Left kidney (tissue), 8 donors: Measurements from ENCODE around the gene ADCY7. TPM values are rescaled to one million over a fixed set of nuclear protein-coding genes. Genes with fewer than 3 reads are reported as not detected.
"Not testable (repeated sequence)": the region's sequence is repeated elsewhere in the genome, so short reads cannot be mapped to it uniquely, and the experiment has no call there.

ENCODE experiments used
- DNase-seq: peaks from one replicate; pipeline ENCODE4 v3.0.0-alpha.2; 2013
- long read RNA-seq, 8 donors: transcript quantifications; one replicate each; lab custom pipeline, GENCODE V29; 2026
- polyA plus RNA-seq: library from polyadenylated mRNA; unstranded; fragments of 120-200 nt; gene quantifications from one replicate; pipeline ENCODE4 v1.2.1, GENCODE V29; 2013; ENCODE audit not compliant: insufficient read length

Gene ADCY7
- polyA plus RNA-seq, result 6.3 TPM
- long read RNA-seq, donor 1, partial matches to known transcripts, result 202 of 208 reads
- long read RNA-seq, donor 1, other reads (novel, unspliced or antisense), result 6 of 208 reads
- long read RNA-seq, donor 2, result 0 reads
- long read RNA-seq, donor 3, result 0 reads
- long read RNA-seq, donor 4, result 0 reads
- long read RNA-seq, donor 5, partial matches to known transcripts, result 191 of 215 reads
- long read RNA-seq, donor 5, other reads (novel, unspliced or antisense), result 24 of 215 reads
- long read RNA-seq, donor 6, partial matches to known transcripts, result 222 of 222 reads
- long read RNA-seq, donor 6, other reads (novel, unspliced or antisense), result 0 of 222 reads
- long read RNA-seq, donor 7, result 0 reads
- long read RNA-seq, donor 8, full-length matches to known transcripts, result 1 of 95 reads
- long read RNA-seq, donor 8, partial matches to known transcripts, result 82 of 95 reads
- long read RNA-seq, donor 8, other reads (novel, unspliced or antisense), result 12 of 95 reads

- DNase-seq, result peak; percentile 51
Measured at GRCh38 chr16:50266337-50267091, at the start of gene ADCY7. Gene ADCY7, plus strand, starts transcription at chr16:50266551. Its CDS starts 21,629 bp downstream, at chr16:50288180.

- DNase-seq, result no peak
Measured at GRCh38 chr16:50219402-50219975, 46.9 kb upstream of the ADCY7 start.

- DNase-seq, result no peak
Measured at GRCh38 chr16:50224286-50224685, 42.1 kb upstream of the ADCY7 start.

GRCh38 chr16:50227120-50227519 lies 39.2 kb upstream of the ADCY7 start:
- DNase-seq, result no peak

- DNase-seq, result no peak
Measured at GRCh38 chr16:50227665-50228064, 38.7 kb upstream of the ADCY7 start.

GRCh38 chr16:50228364-50228868 lies 37.9 kb upstream of the ADCY7 start:
- DNase-seq, result no peak

GRCh38 chr16:50229149-50229726 lies 37.1 kb upstream of the ADCY7 start:
- DNase-seq, result no peak

- DNase-seq, result no peak
Measured at GRCh38 chr16:50234771-50235556, 31.4 kb upstream of the ADCY7 start.

GRCh38 chr16:50235581-50235980 lies 30.8 kb upstream of the ADCY7 start:
- no peak for DNase-seq

GRCh38 chr16:50238314-50238713 lies 28.0 kb upstream of the ADCY7 start:
- DNase-seq, result no peak

GRCh38 chr16:50238868-50239301 lies 27.5 kb upstream of the ADCY7 start:
- DNase-seq, result no peak

- not testable (repeated sequence) for DNase-seq
Measured at GRCh38 chr16:50243024-50243423, 23.3 kb upstream of the ADCY7 start.

- no peak for DNase-seq
Measured at GRCh38 chr16:50244140-50244503, 22.2 kb upstream of the ADCY7 start.

GRCh38 chr16:50244504-50245416 lies 21.6 kb upstream of the ADCY7 start:
- DNase-seq, result no peak

GRCh38 chr16:50245417-50246298 lies 20.7 kb upstream of the ADCY7 start:
- DNase-seq, result no peak

GRCh38 chr16:50246299-50247122 lies 19.8 kb upstream of the ADCY7 start:
- DNase-seq, result no peak

- DNase-seq, result no peak
Measured at GRCh38 chr16:50247123-50247905, 19.0 kb upstream of the ADCY7 start.
